IMR-90 (cell line): ENCODE measurements around the gene IGFBP6. TPM values are rescaled to one million over a fixed set of nuclear protein-coding genes. Genes with fewer than 3 reads are reported as not detected.

Experiments used
- ATAC-seq: fragments of 200-7000 bp; cut with Tn5 transposase; 2 replicates; pipeline ENCODE4 v1.9.1; 2020; ENCODE audit warnings: low read depth, mild to moderate bottlenecking, moderate library complexity
- BruUV-seq: library from RNA; stranded (reverse); fragments of 400-500 nt; replicated peaks from 2 replicates; lab custom pipeline; 2021; lab: Mats Ljungman, UMichigan
- CTCF ChIA-PET: fragments of 300-600 bp; formaldehyde crosslinking; extraction: SDS; loops from one replicate; lab custom pipeline; 2021; ENCODE audit warnings: antibody characterized with exemption; lab: Yijun Ruan, JAX
- POLR2A ChIA-PET: fragments of 300-600 bp; sonication (Branson Sonifier 250); formaldehyde crosslinking; loops from one replicate; lab custom pipeline; 2022; ENCODE audit warnings: antibody characterized with exemption; ENCODE audit not compliant: unreplicated experiment; lab: Charles Lee
- DNase-seq: peaks from one replicate; pipeline ENCODE4 v3.0.0; 2013
- H2AFZ ChIP-seq: replicated peaks from 2 replicates; pipeline ENCODE3; 2013; ENCODE audit warnings: low read length, mild to moderate bottlenecking; ENCODE audit not compliant: poor library complexity
- H2AK5ac ChIP-seq: 2 replicates; pipeline ENCODE4 v1.6.1; 2013; ENCODE audit warnings: low read depth, low read length, inconsistent platforms
- H2AK9ac ChIP-seq: replicated peaks from 2 replicates; pipeline ENCODE3; 2013; ENCODE audit warnings: mild to moderate bottlenecking, low read depth, low read length, moderate library complexity; ENCODE audit not compliant: poor library complexity
- H2BK120ac ChIP-seq: 2 replicates; pipeline ENCODE4 v1.6.1; 2013; ENCODE audit warnings: low read depth, low read length, inconsistent platforms
- H2BK15ac ChIP-seq: 3 replicates; pipeline ENCODE4 v1.6.1; 2013; ENCODE audit warnings: low read depth, low read length, inconsistent platforms
- H2BK20ac ChIP-seq: 2 replicates; pipeline ENCODE4 v1.6.1; 2013; ENCODE audit warnings: low read depth, mild to moderate bottlenecking, inconsistent platforms, low read length, moderate library complexity
- H2BK5ac ChIP-seq: 2 replicates; pipeline ENCODE4 v1.6.1; 2013; ENCODE audit warnings: mild to moderate bottlenecking, low read depth, low read length, inconsistent platforms; ENCODE audit not compliant: poor library complexity, severe bottlenecking
- H3K14ac ChIP-seq: replicated peaks from 2 replicates; pipeline ENCODE4 v1.6.1; 2013; ENCODE audit warnings: low read depth, low read length, inconsistent platforms
- H3K18ac ChIP-seq: 2 replicates; pipeline ENCODE4 v1.6.1; 2013; ENCODE audit warnings: low read depth, low read length, control low read depth
- H3K23ac ChIP-seq: 2 replicates; pipeline ENCODE4 v1.6.1; 2013; ENCODE audit warnings: low read depth, low read length, inconsistent platforms
- H3K27ac ChIP-seq: 2 replicates; pipeline ENCODE4 v1.5.1; 2013; ENCODE audit warnings: mild to moderate bottlenecking, control low read depth, low read length; ENCODE audit not compliant: insufficient read depth
- H3K27me3 ChIP-seq: 2 replicates; pipeline ENCODE4 v1.6.1; 2013; ENCODE audit warnings: low read length; ENCODE audit not compliant: control insufficient read depth, insufficient read depth
- H3K36me3 ChIP-seq: 2 replicates; pipeline ENCODE4 v1.6.1; 2013; ENCODE audit warnings: low read length, mixed read lengths; ENCODE audit not compliant: control insufficient read depth, insufficient read depth
- H3K4ac ChIP-seq: 2 replicates; pipeline ENCODE4 v1.6.1; 2013; ENCODE audit warnings: low read depth, low read length, inconsistent platforms
- H3K4me1 ChIP-seq: 2 replicates; pipeline ENCODE4 v1.6.1; 2013; ENCODE audit warnings: low read length, mixed read lengths; ENCODE audit not compliant: control insufficient read depth, insufficient read depth
- H3K4me2 ChIP-seq: 2 replicates; pipeline ENCODE4 v1.6.1; 2013; ENCODE audit warnings: low read depth, mild to moderate bottlenecking, control low read depth, low read length, moderate library complexity
- H3K4me3 ChIP-seq: 2 replicates; pipeline ENCODE4 v1.5.1; 2013; ENCODE audit warnings: low read depth, mild to moderate bottlenecking, control low read depth, low read length, moderate library complexity; ENCODE audit not compliant: insufficient read depth
- H3K56ac ChIP-seq: 2 replicates; pipeline ENCODE4 v1.6.1; 2013; ENCODE audit warnings: low read length, inconsistent platforms; ENCODE audit not compliant: insufficient read depth; ENCODE audit errors: extremely low read depth
- H3K79me1 ChIP-seq, 2 experiments: 2 replicates each; pipeline ENCODE4 v1.6.1; 2013; ENCODE audit warnings: low read length in 2 of 2, inconsistent platforms in 1 of 2, low read depth in 1 of 2
- H3K9ac ChIP-seq: 2 replicates; pipeline ENCODE4 v1.6.1; 2013; ENCODE audit warnings: low read depth, low read length, control low read depth
- H3K9me1 ChIP-seq: 2 replicates; pipeline ENCODE4 v1.6.1; 2013; ENCODE audit warnings: low read length, inconsistent platforms; ENCODE audit not compliant: insufficient read depth
- H3K9me3 ChIP-seq: 2 replicates; pipeline ENCODE4 v1.6.1; 2013; ENCODE audit warnings: low read length; ENCODE audit not compliant: control insufficient read depth, insufficient read depth
- H4K20me1 ChIP-seq: 2 replicates; pipeline ENCODE4 v1.6.1; 2013; ENCODE audit warnings: low read length, inconsistent platforms; ENCODE audit not compliant: insufficient read depth
- H4K5ac ChIP-seq: 2 replicates; pipeline ENCODE4 v1.6.1; 2013; ENCODE audit warnings: mild to moderate bottlenecking, low read depth, low read length, control low read depth
- H4K8ac ChIP-seq, 2 experiments: 2 replicates each; pipeline ENCODE4 v1.6.1; 2013; ENCODE audit warnings: low read depth in 2 of 2, low read length in 2 of 2, control low read depth in 1 of 2, inconsistent platforms in 1 of 2
- H4K91ac ChIP-seq: 2 replicates; pipeline ENCODE4 v1.6.1; 2013; ENCODE audit warnings: low read depth, low read length, inconsistent platforms; ENCODE audit not compliant: insufficient read depth
- CHD1 ChIP-seq: IDR thresholded peaks from 2 replicates; pipeline ENCODE4 v1.6.1; 2012; ENCODE audit warnings: low read depth, low read length, improper control_type of control experiment
- FOS ChIP-seq: fragments of 150-350 bp; IDR thresholded peaks from 2 replicates; pipeline ENCODE4 v1.6.1; 2016; ENCODE audit warnings: low read depth, low read length
- MAFK ChIP-seq: IDR thresholded peaks from 2 replicates; pipeline ENCODE4 v1.6.1; 2012; ENCODE audit warnings: low read depth, low read length, improper control_type of control experiment
- MAZ ChIP-seq: IDR thresholded peaks from 2 replicates; pipeline ENCODE4 v1.6.1; 2012; ENCODE audit warnings: low read depth, mild to moderate bottlenecking, low read length, improper control_type of control experiment, moderate library complexity, borderline replicate concordance
- NFE2L2 ChIP-seq: fragments of 150-350 bp; IDR thresholded peaks from 2 replicates; pipeline ENCODE4 v1.6.1; 2016; ENCODE audit warnings: low read depth, mild to moderate bottlenecking, low read length
- POLR2A ChIP-seq: IDR thresholded peaks from 2 replicates; pipeline ENCODE4 v1.6.1; 2012; ENCODE audit warnings: mild to moderate bottlenecking, low read depth, low read length
- RCOR1 ChIP-seq: IDR thresholded peaks from 2 replicates; pipeline ENCODE4 v1.6.1; 2012; ENCODE audit warnings: mild to moderate bottlenecking, low read length, improper control_type of control experiment; ENCODE audit not compliant: insufficient replicate concordance
- RFX5 ChIP-seq: IDR thresholded peaks from 2 replicates; pipeline ENCODE4 v1.8.0; 2012; ENCODE audit warnings: low read depth, mild to moderate bottlenecking, low read length, moderate library complexity
- WGBS, 2 experiments: methylation state at CpG; one replicate each; pipeline versions ENCODE4 v1.1.5 to v1.1.7; 2013; ENCODE audit warnings: missing lambda C conversion rate in 2 of 2; ENCODE audit not compliant: insufficient read length in 1 of 2; ENCODE audit errors: extremely low coverage in 2 of 2; 5-methylcytosine and 5-hydroxymethylcytosine counted together
- dilution Hi-C: fragments of 300-500 bp; cut with HindIII; formaldehyde crosslinking; loops from one replicate; pipeline ENCODE4 v1.14.3; 2018; ENCODE audit warnings: low sequenced_read_pairs; ENCODE audit not compliant: unreplicated experiment
- in situ Hi-C: fragments of 300-500 bp; cut with MboI; formaldehyde crosslinking; loops from 3 replicates; pipeline ENCODE4 v1.14.3; 2019; ENCODE audit warnings: low sequenced_read_pairs, inconsistent platforms, mixed read lengths
- intact Hi-C: fragments of 100-400 bp; cut with micrococcal nuclease; formaldehyde crosslinking; loops from 2 replicates; pipeline ENCODE4 v1.10.0; 2022
- polyA plus RNA-seq, 3 experiments: library from polyadenylated mRNA; depleted of rRNA; stranded (reverse); fragments of >200 nt; gene quantifications; 2 replicates each; pipeline ENCODE4 v1.2.3, GENCODE V29; 2012; ENCODE audit warnings: low replicate concordance in 1 of 3
- total RNA-seq: library from RNA; depleted of rRNA; stranded (reverse); fragments of >200 nt; gene quantifications from 2 replicates; pipeline ENCODE4 v1.2.3, GENCODE V29; 2012
- TF ChIP-seq, protein P1 (sequence below): fragments of 150-350 bp; IDR thresholded peaks from 2 replicates; pipeline ENCODE4 v1.6.1; 2016; ENCODE audit warnings: low read depth, mild to moderate bottlenecking, low read length, moderate library complexity, borderline replicate concordance

The IGFBP6 gene
- total and polyA plus RNA-seq, 2 of the 4 experiments (the other 2 are of a cell fraction) = 124 to 337 TPM

DNA sequence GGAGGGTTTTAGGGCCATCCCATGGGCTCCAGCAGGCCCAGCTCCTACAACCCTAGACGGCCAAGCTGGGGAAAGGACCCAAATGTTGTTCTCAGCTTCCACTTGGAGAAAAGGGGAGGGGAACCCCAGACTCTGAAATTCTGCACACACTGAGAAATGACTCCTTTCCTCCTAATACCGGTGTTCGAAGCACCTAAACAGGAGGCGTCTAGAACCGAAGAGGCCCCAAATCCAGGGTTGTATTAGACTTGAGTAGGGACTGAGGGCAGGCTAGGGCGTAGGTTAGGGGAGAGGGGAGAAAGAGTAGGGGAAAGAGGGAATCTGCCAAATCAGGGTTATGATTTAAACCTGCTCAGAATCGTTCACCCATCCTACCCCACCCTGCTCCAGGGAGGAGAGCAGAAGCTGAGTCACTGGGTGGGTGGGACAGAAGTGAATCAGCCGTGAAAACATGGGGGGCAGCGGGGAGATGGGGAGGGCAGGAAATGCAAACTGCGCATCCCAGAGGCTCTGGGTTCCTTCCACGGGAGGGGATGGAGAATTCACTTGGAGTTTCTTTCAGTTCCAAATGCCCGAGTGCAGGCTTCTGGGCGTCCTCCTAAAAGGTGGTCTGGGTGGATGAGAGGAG, 1.0 kb downstream of the IGFBP6 start:
- Histone ChIP-seq H4K5ac (peak overlapping the region; percentile 79), H3K27me3 (no peaks in the 10 kb centered on the region), H3K4ac (peak overlapping the region; percentile 100), H3K27ac (peak overlapping the region; percentile 94), H2AK5ac (peak overlapping the region; percentile 100), H2BK5ac (peak overlapping the region; percentile 96), H3K9ac (peak overlapping the region; percentile 81), H3K14ac (peak overlapping the region; percentile 98), H2AFZ (peak overlapping the region; percentile 89), H4K91ac (peak overlapping the region; percentile 96), H3K79me1 (peaks cover 0 to 38% of the 10 kb centered on the region in 2 experiments; a peak in 3 of 4 replicates), H3K9me3 (no peaks in the 10 kb centered on the region), H3K4me1 (peaks cover 32% of the 10 kb centered on the region), H3K36me3 (peaks cover 7% of the 10 kb centered on the region; the same call in 1 of the 2 replicates), H2BK20ac (peak overlapping the region; percentile 94), H3K23ac (peak overlapping the region; percentile 96), H3K4me3 (peak overlapping the region; percentile 60), H2BK15ac (peak overlapping the region; percentile 98; the same call in 2 of the 3 replicates), H2BK120ac (peak overlapping the region; percentile 95), H3K18ac (peak overlapping the region; percentile 89), H3K4me2 (peak overlapping the region; percentile 79), H4K8ac (peak overlapping the region; percentile 84 to 96), H3K9me1 (peaks cover 28% of the 10 kb centered on the region), H4K20me1 (no peaks in the 10 kb centered on the region), H3K56ac (peak overlapping the region; percentile 98), H2AK9ac (peak overlapping the region; percentile 100)
- ChIA-PET POLR2A (interaction anchor here (0.5 to 0.9 kb wide), 3 partner anchors 19 to 33 kb away, joined by 3 read pairs; partner anchors contain the start of gene SPRYD3), CTCF (interaction anchor here (0.8 to 3.9 kb wide), 10 partner anchors 10 to 61 kb away, joined by 3 to 39 read pairs (median 4); partner anchors contain the start of gene SPRYD3)
- in situ Hi-C loops = no loop called here
- dilution Hi-C loops = no loop called here
- DNase-seq (peak; percentile 82), ATAC-seq (peak; percentile 56)
- TF ChIP-seq, protein P1, sequence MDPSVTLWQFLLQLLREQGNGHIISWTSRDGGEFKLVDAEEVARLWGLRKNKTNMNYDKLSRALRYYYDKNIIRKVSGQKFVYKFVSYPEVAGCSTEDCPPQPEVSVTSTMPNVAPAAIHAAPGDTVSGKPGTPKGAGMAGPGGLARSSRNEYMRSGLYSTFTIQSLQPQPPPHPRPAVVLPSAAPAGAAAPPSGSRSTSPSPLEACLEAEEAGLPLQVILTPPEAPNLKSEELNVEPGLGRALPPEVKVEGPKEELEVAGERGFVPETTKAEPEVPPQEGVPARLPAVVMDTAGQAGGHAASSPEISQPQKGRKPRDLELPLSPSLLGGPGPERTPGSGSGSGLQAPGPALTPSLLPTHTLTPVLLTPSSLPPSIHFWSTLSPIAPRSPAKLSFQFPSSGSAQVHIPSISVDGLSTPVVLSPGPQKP = no peak
- no peak for TF ChIP-seq RCOR1
- peak; percentile 74 for TF ChIP-seq FOS
- TF ChIP-seq NFE2L2 = peak; percentile 51; the same call in 1 of the 2 replicates
- no peak for TF ChIP-seq POLR2A
- TF ChIP-seq CHD1 = no peak
- no peak; the same call in 1 of the 2 replicates for TF ChIP-seq MAFK
- peak; percentile 76 for TF ChIP-seq MAZ
- TF ChIP-seq RFX5 = no peak
- BruUV-seq = no TSS peak
- WGBS, 2 experiments = 0% methylated on average over 4 of the region's 13 CpGs; no CpG with 5 or more reads in 1 of the 2 experiments
- intact Hi-C loops = loop anchor here (2.0 kb wide), 1 partner anchor 82 kb away; the partner anchor contains the start of genes CSAD and ZNF740
